ENCODE measurements around the gene SH3D21. TPM values are rescaled to one million over a fixed set of nuclear protein-coding genes. Genes with fewer than 3 reads are reported as not detected.

SH3D21 gene
- polyA plus RNA-seq, 1 donor from 2014 or later: 2.6 TPM

GRCh38 chr1:36341626-36342320 lies 35.6 kb downstream of the SH3D21 start:
- Histone ChIP-seq H3K27ac (ENCODE audit: low read length) (no peak overlapping the region), H3K9ac (ENCODE audit: low read length) (no peak overlapping the region), H3K36me3 (ENCODE audit: insufficient read depth, low read length) (peaks cover 5% of the 10 kb centered on the region), H3K9me2 (ENCODE audit: insufficient read depth, low read length) (no peaks in the 10 kb centered on the region), H2AFZ (ENCODE audit: low read depth, low read length) (no peak overlapping the region), H3K9me3 (ENCODE audit: low read length) (no peaks in the 10 kb centered on the region), H3F3A (ENCODE audit: insufficient read depth, low read length, poor library complexity, severe bottlenecking) (no peaks in the 10 kb centered on the region), H3K79me2 (replicated peaks; ENCODE audit: insufficient read depth, low read length) (no peaks in the 10 kb centered on the region), H4K20me1 (ENCODE audit: insufficient read depth) (no peaks in the 10 kb centered on the region), H3K4me2 (ENCODE audit: low read length) (no peak overlapping the region), H3K4me3 (ENCODE audit: low read length) (no peak overlapping the region), H3K27me3 (ENCODE audit: insufficient read depth, low read depth, low read length) (no peaks in the 10 kb centered on the region)
- TF ChIP-seq SMC3 (conservative IDR thresholded peaks at IDR 0.05; ENCODE audit: poor library complexity): no peak
- no peak for TF ChIP-seq EP300 (conservative IDR thresholded peaks at IDR 0.05; ENCODE audit: poor library complexity, severe bottlenecking)
- TF ChIP-seq REST (IDR thresholded peaks at IDR 0.05; ENCODE audit: borderline replicate concordance): no peak
- TF ChIP-seq RAD21 (conservative IDR thresholded peaks at IDR 0.05): no peak
- no peak for TF ChIP-seq MXI1 (conservative IDR thresholded peaks at IDR 0.05; ENCODE audit: poor library complexity, severe bottlenecking)
- TF ChIP-seq POLR2AphosphoS5 (IDR thresholded peaks at IDR 0.05): no peak

GRCh38 chr1:36342426-36343185 lies 36.4 kb downstream of the SH3D21 start:
- Histone ChIP-seq H3K9me3 (ENCODE audit: low read length) (no peaks in the 10 kb centered on the region), H3K9ac (ENCODE audit: low read length) (no peak overlapping the region), H2AFZ (ENCODE audit: low read depth, low read length) (no peak overlapping the region), H3K9me2 (ENCODE audit: insufficient read depth, low read length) (no peaks in the 10 kb centered on the region), H3K27me3 (ENCODE audit: insufficient read depth, low read depth, low read length) (no peaks in the 10 kb centered on the region), H3K79me2 (replicated peaks; ENCODE audit: insufficient read depth, low read length) (no peaks in the 10 kb centered on the region), H3K27ac (ENCODE audit: low read length) (no peak overlapping the region), H3K4me2 (ENCODE audit: low read length) (no peak overlapping the region), H3K36me3 (ENCODE audit: insufficient read depth, low read length) (peaks cover 5% of the 10 kb centered on the region), H3F3A (ENCODE audit: insufficient read depth, low read length, poor library complexity, severe bottlenecking) (no peaks in the 10 kb centered on the region), H3K4me3 (ENCODE audit: low read length) (no peak overlapping the region), H4K20me1 (ENCODE audit: insufficient read depth) (no peaks in the 10 kb centered on the region)
- TF ChIP-seq EZH2 (IDR thresholded peaks at IDR 0.05; ENCODE audit: borderline replicate concordance, insufficient read depth, low read length, poor library complexity, severe bottlenecking): no peak
- no peak for TF ChIP-seq REST (IDR thresholded peaks at IDR 0.05; ENCODE audit: borderline replicate concordance)
- TF ChIP-seq POLR2AphosphoS5 (IDR thresholded peaks at IDR 0.05): no peak

Measured in neural cell (in vitro differentiated cells).